Middle frontal gyrus (tissue), 1 donor: ENCODE data around the gene RFC3.
"Not testable (repeated sequence)": the region's sequence is repeated elsewhere in the genome, so short reads cannot be mapped to it uniquely, and the experiment has no call there.

Experiments used
- DNase-seq: peaks from one replicate; pipeline ENCODE4 v3.0.0-alpha.2; 2015; ENCODE audit warnings: low spot score; ENCODE audit errors: extremely low spot score

Gene RFC3

GRCh38 chr13:33806470-33807248 lies 11.3 kb upstream of the RFC3 start:
- DNase-seq: no peak

GRCh38 chr13:33812829-33813228 lies 5.1 kb upstream of the RFC3 start:
- DNase-seq: not testable (repeated sequence)

DNA sequence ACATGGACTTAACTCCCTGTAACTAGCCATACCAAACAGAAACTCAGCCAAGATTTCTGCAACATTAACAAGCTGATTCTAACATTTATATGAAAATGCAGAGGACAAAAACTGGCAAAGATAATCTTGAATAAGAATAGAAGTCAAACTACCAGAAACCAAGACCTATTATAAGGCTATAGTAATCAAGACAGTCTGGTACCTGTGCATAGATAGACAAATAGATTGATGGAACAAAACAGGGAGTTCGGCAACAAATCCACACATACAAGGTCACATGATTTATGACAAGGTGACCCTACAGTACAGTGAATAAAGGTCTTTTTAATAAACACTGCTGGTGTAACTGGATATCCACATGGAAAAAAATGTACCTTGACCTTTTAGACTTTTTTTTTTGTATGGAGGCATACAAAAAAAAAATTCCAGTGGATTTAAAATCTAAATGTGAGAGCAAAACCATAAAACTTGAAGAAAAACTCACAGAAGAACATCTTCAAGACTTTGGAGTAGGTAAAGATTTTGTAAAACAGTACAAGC lies 2.9 kb upstream of the RFC3 start:
- DNase-seq: no peak

GRCh38 chr13:33816912-33817311 lies 1.0 kb upstream of the RFC3 start:
- no peak for DNase-seq

- no peak for DNase-seq
Measured at GRCh38 chr13:33817513-33817900, 442 bp upstream of the RFC3 start.

DNA sequence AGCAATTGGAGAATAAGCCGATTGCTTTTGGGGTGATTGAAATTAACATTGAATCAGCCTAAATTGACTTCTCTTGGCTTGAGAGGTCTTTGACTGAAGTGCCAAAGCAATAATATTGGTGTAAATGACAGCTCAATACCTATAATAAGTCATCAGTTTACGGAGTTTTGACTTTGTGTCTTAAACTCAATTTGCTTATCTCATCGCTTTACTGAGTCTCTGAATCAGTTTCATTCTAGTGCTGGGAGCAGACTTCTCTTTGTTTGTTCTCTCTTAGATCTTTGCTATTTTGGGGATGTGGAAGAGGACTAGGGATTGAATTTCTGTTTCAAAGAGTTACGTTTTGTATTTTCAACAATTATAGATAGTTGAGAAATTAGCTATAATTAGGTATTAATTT lies 7.1 kb downstream of the RFC3 start:
- DNase-seq: no peak

- no peak for DNase-seq
Measured at GRCh38 chr13:33827139-33827538, 9.2 kb downstream of the RFC3 start.

- no peak for DNase-seq
Measured at GRCh38 chr13:33828431-33829129, 10.6 kb downstream of the RFC3 start.

DNA sequence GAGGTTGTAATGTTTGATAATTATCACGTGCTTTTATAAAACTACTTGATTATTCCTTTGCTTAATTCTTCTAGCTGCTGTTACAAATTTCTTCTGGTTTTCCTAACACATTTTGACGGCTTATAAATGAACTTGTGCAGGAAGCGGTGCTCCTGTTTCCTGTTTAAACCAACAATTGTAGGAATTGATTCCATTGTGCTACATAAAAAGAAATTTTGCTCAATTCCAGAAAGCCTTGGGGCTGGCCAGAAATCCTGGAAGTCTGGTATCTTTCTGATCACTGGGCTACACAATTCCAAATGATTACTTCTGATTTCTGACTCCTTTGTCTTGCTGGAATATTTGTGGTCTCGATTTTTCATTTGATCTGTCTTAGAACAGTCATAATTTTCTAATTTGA lies 14.9 kb downstream of the RFC3 start:
- no peak for DNase-seq

DNA sequence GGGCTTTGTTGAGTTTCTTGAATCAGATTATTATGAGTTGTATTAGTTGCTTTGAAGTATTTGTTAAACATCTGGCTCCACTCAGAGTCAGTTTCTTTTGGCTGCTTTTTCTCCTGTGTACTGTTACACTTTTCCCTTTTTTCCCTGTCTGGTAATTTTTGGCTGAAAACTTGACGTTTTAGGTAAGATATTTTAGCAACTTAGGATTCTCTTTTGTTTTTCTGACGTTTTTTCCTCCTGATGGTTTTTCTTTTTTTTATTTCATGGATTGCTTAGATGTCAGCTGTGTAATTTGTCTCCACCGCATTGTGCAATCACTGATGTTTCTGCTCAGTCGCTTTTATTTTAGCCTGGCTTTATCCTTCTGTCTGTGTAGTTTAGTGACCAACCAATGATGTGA lies 20.7 kb downstream of the RFC3 start:
- no peak for DNase-seq

- DNase-seq: no peak
Measured at GRCh38 chr13:33840402-33840801, 22.5 kb downstream of the RFC3 start.

DNA sequence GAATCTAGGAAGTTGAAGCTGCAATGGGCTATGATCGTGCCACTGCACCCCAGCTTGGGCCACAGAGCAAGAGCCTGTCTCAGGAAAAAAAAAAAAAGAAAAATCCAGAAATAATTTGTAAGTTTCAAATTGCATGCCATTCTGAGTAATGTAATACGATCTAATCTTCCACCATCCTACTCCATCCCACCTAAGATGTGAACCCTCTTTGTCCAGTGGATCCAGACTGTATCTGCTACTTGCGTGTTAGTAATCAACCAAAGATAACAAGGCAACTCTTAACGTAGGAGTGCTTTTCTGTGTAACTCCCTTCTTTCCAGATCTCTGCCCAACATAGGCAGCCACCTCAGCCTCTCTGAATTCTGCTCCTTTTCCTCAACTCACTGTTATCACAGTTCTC lies 24.3 kb downstream of the RFC3 start:
- DNase-seq: no peak

DNA sequence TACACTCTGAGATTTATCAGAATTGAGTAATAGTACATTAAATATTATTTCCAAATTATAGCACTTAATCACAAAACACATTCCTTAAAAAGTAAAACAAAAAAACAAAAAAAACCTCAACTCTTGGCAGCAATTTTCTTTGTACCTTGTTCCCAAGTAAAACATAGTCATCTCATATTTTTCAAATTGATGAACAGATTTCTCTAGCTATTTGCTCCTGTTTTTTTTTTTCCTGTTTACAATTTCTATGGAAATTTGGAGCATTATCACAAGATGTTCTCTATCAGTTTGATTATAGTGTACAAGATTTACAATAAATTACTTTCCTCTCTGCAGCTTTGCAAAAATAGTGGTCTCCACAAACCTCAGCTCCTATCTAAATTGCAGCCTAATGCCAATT lies 25.0 kb downstream of the RFC3 start:
- DNase-seq: no peak

- no peak for DNase-seq
Measured at GRCh38 chr13:33845572-33846302, 27.8 kb downstream of the RFC3 start.

- DNase-seq: no peak
Measured at GRCh38 chr13:33846303-33847062, 28.5 kb downstream of the RFC3 start.

- no peak for DNase-seq
Measured at GRCh38 chr13:33849211-33849610, 31.3 kb downstream of the RFC3 start.

DNA sequence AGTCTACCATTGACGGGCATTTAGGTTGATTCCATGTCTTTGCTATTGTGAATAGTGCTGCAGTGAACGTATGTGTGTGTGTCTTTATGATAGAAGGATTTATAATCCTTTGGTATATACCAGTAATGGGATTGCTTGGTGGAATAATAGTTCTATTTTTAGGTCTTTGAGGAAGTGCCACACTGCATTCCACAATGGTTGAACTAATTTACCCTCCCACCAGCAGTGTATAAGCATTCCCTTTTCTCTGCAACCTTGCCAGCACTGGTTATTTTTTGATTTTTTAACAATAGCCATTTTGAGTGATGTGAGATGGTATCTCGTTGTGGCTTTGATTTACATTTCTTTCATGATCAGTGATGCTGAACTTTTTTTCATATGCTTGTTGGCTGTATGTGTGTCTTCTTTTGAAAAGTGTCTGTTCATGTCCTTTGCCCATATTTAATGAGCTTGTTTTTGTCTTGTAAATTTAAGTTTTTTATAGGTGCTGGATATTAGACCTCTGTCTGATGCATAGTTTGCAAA lies 37.5 kb downstream of the RFC3 start:
- DNase-seq: no peak

- DNase-seq: no peak
Measured at GRCh38 chr13:33859691-33860303, 41.8 kb downstream of the RFC3 start.

GRCh38 chr13:33860526-33860925 lies 42.6 kb downstream of the RFC3 start:
- DNase-seq: no peak

- no peak for DNase-seq
Measured at GRCh38 chr13:33862016-33862415, 44.1 kb downstream of the RFC3 start.
